Measurements from ENCODE around the gene CRACR2A.

The CRACR2A gene

DNA sequence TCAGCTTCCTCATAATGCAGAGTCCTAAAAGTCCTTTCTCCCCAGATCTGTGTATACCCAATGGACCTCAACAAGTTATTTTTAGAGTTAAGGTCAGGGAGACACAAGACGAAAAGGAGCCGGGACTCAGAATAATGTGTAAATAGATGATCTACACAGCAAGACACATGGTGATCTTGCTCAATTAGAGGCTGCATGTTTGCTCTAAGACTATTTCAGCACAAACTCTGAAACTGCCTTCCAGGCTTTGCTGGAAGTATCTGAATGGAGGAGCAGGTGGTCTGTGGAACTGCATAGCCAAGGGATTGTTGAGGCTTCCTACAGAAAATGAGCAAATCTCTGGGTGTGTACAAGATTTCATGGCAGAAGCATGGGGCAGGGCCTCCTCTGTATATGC is 80.8 kb downstream of the CRACR2A start:
- H3K4me3 ChIP-seq (ENCODE audit: low read length): no peak overlapping the region
- TF ChIP-seq ZNF274 (IDR thresholded peaks at IDR 0.05; ENCODE audit: low read depth, low read length): no peak

DNA sequence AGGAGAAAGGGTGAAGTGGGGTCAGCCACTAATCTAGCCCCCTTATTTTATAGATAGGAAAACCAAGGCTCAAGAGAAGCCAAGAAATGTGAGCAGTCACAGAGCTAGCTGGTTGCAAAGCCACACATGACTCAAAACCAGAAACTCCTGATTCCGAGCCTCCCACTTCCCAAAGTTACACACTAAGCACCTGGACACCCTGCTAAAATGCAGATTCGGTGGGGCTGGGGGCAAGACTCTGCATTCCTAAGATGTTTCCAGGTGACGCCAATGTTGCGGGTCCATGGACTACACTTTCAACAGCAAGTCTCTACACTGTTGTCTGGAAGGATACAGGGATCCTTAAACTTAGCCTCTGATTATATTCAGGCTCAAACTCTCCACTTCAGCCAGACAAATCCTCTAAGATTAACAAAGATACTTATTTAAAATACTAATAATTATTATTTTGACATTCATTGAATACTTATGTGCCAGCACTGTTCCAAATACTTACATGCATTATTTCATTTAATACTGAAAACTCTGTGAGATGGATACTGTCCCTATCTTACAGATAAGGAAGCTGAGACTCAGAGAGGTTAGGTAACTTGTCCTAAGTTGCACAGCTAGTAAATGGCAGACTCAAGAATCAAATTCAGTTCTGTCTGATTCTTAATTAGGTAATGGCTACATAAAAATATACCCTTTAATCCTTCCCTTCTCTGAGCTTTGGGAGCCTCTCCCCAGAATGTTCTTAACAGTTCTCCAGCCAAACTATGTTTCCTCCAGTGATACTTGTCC is 81.4 kb downstream of the CRACR2A start:
- H3K4me3 ChIP-seq (ENCODE audit: low read length): no peak overlapping the region
- no peak for TF ChIP-seq ZNF274 (IDR thresholded peaks at IDR 0.05; ENCODE audit: low read depth, low read length)

DNA sequence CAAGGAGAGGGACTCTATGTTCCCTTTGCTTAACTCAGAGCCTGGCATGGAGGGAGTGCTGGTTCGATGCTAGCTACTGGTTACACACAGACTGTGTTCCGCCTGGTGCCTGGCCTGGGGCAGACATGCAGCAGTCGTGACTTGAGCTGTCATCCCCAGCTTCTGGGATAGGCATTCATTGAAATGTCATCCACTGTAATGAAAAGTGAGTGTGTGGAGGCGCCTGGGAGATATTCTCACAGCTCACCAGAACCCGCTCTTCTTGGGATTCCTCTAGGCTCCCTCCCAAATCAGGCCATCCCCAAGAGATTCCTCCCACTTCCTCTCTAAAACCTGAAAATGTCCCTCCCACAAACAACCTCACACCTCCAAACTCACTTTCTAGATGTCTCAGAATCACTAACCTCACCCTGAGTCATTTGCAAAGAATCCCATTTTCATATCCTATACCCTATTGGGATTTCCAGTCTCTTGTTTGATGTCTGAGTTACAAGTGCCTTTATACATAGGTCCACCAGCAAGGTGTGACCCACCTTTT is 82.8 kb downstream of the CRACR2A start:
- no peak for TF ChIP-seq ZNF274 (IDR thresholded peaks at IDR 0.05; ENCODE audit: low read depth, low read length)
- H3K4me3 ChIP-seq (ENCODE audit: low read length): no peak overlapping the region

DNA sequence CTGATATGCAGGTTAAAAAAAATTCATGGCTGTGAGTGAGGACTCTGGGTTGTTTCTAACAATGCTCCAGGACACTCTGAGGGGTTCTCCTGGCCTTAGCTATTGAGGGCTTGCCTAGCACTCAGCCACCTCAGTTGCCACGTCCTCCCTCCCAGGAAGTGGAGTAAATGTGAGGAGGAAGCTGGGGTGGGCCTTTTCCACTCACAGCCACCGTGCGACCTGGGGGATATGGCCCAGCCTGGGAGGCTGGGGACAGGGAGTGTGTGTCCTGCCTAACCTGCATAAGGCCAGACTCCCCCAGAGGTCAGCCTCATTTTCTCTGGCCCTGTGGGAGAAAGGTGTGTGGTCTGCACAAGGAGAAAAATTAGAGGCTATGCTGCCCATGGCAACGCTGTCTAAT is 83.3 kb downstream of the CRACR2A start:
- no peak overlapping the region for H3K4me3 ChIP-seq (ENCODE audit: low read length)
- TF ChIP-seq ZNF274 (IDR thresholded peaks at IDR 0.05; ENCODE audit: low read depth, low read length): no peak

DNA sequence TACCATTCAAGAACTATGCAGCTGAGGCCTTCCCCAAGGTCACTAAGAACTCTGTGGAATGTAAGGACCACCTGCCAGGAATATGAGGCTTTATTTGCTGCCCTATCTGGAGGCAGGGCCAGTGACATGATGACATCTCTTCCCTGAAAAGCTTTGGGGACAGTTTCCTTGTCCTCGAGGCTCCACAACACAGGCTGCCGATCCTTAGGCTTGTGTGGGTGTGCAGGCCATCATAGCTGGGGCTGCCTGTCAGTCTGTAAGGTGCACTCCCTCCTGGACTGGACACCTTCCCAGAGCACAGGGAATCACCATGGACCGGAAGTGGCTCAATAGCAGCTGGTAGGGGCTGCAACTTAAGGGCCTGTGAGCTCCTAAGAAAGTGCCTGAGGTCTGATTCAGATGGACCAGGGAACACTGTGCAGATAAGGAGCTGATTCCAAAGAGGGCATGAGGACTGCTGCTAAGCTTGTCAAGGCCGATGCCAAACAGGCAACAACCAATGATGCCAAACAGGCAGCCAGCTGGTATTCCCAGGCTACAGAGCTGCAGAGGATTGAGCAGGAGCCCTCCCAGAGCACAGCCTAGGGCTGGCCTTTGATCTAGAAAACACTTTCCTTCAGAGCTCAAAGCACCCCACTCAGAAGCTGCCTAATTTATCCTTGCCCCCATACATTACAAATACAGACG is 84.3 kb downstream of the CRACR2A start:
- TF ChIP-seq ZNF274 (IDR thresholded peaks at IDR 0.05; ENCODE audit: low read depth, low read length): no peak
- no peak overlapping the region for H3K4me3 ChIP-seq (ENCODE audit: low read length)

DNA sequence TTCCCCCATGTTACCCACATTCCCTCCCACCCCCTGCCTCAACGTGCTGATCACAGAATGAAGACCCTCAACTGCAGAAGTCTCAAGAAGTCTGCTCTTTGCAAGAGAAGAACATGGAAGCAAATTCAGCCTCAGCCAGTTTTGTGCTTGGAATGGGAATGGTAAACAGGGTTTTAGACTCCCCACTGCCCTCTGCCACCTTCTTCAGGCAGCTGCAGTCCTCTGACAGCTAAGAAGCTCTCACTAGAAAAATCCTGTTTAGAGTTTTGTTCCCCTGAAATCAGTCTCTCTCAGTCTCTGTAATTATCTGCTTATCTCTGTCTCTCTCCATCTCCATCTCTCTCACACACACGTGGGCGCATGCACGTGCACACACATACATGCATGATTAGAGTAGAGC is 85.4 kb downstream of the CRACR2A start:
- H3K4me3 ChIP-seq (ENCODE audit: low read length): no peak overlapping the region
- TF ChIP-seq ZNF274 (IDR thresholded peaks at IDR 0.05; ENCODE audit: low read depth, low read length): no peak

DNA sequence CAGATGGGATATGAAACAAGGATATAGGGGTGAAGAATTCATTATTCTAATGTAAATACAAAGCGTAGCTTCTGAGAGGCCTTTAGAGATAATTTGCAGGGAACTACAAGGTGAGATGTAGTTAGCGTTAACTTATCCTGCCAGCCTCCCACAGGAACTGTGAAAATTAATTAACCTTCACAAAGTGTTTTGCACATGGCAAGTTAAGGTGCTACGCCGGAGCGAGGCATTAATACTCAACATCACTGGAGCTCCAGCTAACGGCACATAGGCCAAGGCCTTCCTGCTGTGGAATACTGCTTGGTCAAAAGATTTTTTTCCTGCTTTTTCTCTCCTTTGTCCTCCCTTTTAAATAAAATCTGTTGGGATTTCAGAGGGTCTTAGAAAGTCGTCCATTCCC is 86.5 kb downstream of the CRACR2A start:
- TF ChIP-seq ZNF274 (IDR thresholded peaks at IDR 0.05; ENCODE audit: low read depth, low read length): no peak
- no peak overlapping the region for H3K4me3 ChIP-seq (ENCODE audit: low read length)

- no peak for TF ChIP-seq ZNF274 (IDR thresholded peaks at IDR 0.05; ENCODE audit: low read depth, low read length)
Measured at GRCh38 chr12:3662521-3662921, 90.4 kb downstream of the CRACR2A start.

GRCh38 chr12:3661028-3661427 is 91.9 kb downstream of the CRACR2A start:
- no peak for TF ChIP-seq ZNF274 (IDR thresholded peaks at IDR 0.05; ENCODE audit: low read depth, low read length)
- H3K4me3 ChIP-seq (ENCODE audit: low read length): no peak overlapping the region

More at GRCh38 chr12:3662521-3662921, 90.4 kb downstream of the CRACR2A start:
- H3K4me3 ChIP-seq (ENCODE audit: low read length): no peak overlapping the region

GRCh38 chr12:3658327-3659163 is 94.4 kb downstream of the CRACR2A start:
- no peak for TF ChIP-seq ZNF274 (IDR thresholded peaks at IDR 0.05; ENCODE audit: low read depth, low read length)

DNA sequence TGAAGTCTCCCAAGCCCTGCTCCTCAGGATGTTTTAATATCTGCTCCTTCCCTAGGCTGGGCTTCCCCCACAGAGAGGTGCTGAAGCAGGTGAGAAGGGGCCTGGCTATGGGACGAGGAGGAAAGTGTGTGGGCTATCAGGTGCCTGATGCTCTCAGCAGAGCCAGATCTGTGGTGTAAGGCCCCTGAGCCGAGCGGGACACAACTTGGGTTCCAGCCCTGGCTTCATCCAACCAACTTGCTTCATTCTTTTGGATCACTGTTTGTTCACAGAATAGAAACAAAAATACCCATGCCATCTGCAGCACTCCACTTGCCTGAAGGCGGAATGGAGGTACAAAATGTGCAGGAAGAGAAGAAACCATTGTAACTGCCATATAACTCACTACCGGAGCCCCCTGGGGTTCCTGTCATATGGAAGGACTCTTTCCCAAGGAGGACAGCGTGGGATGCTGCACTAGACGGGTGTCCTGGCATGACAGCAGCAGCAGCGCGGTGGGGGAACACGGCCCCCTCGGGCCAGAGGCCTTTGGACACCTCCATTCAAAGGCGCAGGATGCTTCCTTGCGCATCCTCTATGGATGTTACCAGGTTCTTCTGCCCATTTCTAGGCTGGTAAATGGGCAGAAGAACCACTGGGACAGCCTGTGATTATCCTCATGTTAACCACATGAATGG is 95.8 kb downstream of the CRACR2A start:
- H3K4me3 ChIP-seq (ENCODE audit: low read length): no peak overlapping the region
- no peak for TF ChIP-seq ZNF274 (IDR thresholded peaks at IDR 0.05; ENCODE audit: low read depth, low read length)

More at GRCh38 chr12:3658327-3659163, 94.4 kb downstream of the CRACR2A start:
- H3K4me3 ChIP-seq (ENCODE audit: low read length): no peak overlapping the region

- TF ChIP-seq ZNF274 (IDR thresholded peaks at IDR 0.05; ENCODE audit: low read depth, low read length): no peak
- H3K4me3 ChIP-seq (ENCODE audit: low read length): no peak overlapping the region
Measured at GRCh38 chr12:3655328-3655900, 97.5 kb downstream of the CRACR2A start.

Measured in GM08714 (cell line).